HG03378 (cell line): ENCODE data around the gene CPLX3.

Experiments
- ATAC-seq: cut with Tn5 transposase; IDR thresholded peaks from one replicate; pipeline ENCODE4 v1.9.1; 2021; ENCODE audit warnings: mild to moderate bottlenecking, moderate library complexity; ENCODE audit not compliant: unreplicated experiment

Gene CPLX3

GRCh38 chr15:74788042-74788682 lies 38.3 kb upstream of the CPLX3 start:
- ATAC-seq, result no peak

- peak; percentile 28 for ATAC-seq
These were observed 37.7 kb upstream of the CPLX3 start for GRCh38 chr15:74788683-74789151.

DNA sequence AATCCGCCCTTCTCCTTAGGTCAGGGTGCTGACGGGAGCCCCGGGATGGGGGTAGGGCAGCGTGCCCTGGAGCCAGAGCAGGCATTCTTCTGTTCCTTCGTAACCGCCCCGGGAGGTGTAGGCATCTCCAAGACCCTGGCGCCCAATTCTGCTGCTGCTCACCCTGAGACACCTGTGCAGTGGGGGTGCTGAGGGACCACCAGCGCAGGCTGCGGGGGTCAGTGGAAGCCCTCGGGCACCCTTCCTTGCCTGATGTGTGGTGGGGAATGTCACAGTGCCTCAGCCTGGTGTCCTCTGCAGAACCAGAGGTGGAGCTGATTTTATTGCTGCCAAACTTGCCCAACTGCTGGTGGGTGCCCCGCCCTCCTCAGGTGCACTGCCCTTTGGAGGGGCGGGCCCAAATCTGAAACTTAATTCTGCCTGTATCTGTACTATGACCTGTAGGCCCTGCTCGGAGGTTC lies 37.2 kb upstream of the CPLX3 start:
- no peak for ATAC-seq

- ATAC-seq, result no peak
These were observed 36.7 kb upstream of the CPLX3 start for GRCh38 chr15:74789741-74790079.

DNA sequence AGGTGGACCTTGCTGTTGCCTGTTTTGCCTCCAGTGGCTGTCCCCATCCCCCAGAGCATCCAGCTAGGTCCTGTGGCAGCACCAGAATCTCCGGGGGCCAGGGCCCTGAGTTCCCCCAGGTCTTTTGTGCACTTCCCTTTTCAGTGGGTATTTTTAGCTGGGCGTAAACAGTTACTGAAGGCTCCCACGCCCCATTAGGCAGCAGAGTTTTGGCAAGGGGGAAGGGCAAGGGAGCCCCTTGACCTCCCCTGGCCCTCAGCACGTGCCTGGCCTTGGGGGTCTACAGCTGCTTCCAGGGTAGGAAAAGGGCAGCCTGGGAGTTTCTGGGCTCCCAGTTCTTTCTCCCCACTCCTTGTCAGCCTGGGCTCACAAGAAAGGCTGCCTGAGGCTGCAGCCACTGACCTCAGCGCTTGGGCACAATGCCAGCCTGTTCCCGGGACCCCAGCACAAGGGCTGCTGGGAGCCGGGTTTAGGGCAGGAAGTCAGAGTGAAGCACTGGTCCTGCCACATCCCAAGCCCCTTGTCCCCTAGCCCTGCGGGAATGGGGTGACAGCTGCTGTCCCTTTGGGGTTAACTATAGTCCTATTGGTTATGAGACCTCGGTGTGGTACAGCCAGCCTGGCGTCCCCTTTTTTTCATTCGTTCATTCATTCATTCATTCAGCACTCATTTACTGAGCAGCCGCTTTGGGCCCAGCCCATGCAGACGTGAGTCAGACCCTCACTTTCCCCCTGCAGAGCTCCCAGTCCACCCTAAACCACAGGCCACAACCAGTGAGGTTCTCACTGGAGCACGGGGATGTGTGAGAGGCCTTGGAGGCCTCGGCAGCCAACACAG lies 36.1 kb upstream of the CPLX3 start:
- ATAC-seq, result no peak

- ATAC-seq, result no peak
These were observed 35.4 kb upstream of the CPLX3 start for GRCh38 chr15:74791007-74791406.

GRCh38 chr15:74791667-74792066 lies 34.8 kb upstream of the CPLX3 start:
- no peak for ATAC-seq

DNA sequence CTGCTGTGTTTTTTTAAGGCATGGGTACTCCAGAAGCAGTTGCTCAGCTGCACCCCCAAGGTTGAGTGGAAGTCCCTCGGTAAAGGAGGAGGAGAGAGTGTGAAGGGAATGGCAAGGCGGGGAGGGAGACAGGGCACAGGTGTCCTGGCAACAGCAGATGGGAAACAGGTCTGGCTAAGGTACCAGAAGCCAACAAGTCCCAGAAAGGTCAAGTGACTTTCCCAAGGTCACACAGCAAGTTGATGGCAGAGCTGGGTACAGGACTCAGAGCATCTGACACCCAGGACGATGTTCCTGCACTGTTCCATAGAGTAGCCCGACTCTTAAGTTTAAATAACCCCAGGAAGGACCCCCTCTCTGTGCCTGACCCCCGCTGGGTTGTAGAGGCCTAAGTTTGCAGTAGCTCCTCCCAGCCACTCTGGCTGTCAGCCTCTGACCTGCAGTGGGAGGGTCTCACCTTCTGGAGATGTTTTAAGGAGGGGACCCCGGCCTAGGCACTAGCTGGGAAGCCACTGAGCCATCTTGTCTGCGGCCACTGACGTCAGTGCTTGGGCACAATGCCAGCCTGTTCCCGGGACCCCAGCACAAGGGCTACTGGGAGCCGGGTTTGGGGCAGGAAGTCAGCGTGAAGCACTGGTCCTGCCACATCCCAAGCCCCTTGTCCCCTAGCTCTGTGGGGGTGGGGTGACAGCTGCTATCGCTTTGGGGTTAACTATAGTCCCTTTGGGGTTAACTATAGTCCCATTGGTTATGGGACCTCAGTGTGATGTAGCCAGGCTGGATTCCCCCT lies 34.0 kb upstream of the CPLX3 start:
- ATAC-seq, result no peak

- ATAC-seq, result no peak
These were observed 33.0 kb upstream of the CPLX3 start for GRCh38 chr15:74793135-74794028.

- ATAC-seq, result no peak
These were observed 32.0 kb upstream of the CPLX3 start for GRCh38 chr15:74794248-74794969.

DNA sequence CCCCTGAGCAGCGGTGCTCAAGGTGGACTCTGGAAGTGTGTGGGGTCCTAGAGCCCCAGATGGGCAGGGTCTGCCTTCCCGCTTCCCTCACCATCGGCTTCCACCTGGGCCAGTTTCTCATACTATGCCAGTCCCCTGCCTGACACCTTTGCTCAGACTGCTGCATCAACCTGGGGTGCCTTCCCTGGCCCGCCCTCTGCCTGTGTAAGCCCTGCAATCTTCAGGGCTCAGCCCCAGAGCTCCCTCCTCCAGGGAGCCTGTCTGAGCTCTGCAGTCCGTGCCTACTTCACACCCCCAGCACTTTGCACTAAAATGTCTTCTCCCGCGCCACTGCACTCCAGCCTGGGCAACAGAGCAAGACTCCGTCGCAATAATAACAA lies 31.5 kb upstream of the CPLX3 start:
- ATAC-seq, result no peak

DNA sequence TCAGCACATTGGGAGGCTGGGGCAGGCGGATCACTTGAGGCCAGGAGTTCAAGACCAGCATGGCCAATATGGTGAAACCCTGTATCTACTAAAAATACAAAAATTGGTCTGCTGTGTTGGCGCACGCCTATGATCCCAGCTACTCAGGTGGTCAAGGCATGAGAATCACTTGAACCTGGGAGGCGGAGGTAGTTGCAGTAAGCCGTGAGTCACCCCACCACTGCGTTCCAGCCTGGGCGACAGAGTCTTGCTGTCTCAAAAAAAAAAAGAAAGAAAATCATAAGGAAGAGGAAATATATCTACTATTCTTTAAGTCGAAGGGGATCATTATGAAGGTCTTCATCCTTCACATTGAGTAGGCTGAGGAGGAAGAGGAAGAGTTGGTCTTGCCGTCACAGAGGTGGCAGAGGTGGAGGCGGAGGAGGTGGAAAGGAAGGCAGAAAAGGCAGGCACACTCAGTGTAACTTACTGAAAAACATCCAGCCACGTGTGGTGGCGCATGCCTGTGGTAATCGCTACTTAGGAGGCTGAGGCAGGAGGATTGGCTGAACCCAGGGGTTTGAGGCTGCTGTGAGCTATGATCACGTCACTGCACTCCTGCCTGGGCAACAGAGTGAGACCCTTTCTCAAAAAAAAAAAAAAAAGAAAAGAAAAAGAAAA lies 30.3 kb upstream of the CPLX3 start:
- no peak for ATAC-seq

- no peak for ATAC-seq
These were observed 27.8 kb upstream of the CPLX3 start for GRCh38 chr15:74798388-74799254.

- ATAC-seq, result no peak
These were observed 27.1 kb upstream of the CPLX3 start for GRCh38 chr15:74799255-74799855.

- ATAC-seq, result no peak
These were observed 26.4 kb upstream of the CPLX3 start for GRCh38 chr15:74799856-74800558.

DNA sequence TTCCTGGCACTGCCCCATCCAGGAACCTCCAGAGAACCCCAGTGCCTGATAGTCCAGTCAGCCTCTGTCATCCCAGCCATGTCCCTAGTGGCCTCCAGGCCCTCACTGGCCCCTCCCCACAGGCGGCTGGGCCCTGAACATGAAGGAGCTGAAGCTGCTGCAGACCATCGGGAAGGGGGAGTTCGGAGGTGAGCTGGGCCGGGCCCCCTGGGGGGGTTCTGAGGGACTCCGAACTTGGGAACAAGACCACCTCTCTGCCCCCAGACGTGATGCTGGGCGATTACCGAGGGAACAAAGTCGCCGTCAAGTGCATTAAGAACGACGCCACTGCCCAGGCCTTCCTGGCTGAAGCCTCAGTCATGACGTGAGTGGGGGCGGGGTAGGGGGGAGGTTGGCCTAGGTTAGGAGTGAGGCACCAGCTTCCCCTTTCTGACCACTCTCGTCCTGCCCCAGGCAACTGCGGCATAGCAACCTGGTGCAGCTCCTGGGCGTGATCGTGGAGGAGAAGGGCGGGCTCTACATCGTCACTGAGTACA lies 25.8 kb upstream of the CPLX3 start:
- ATAC-seq, result no peak

DNA sequence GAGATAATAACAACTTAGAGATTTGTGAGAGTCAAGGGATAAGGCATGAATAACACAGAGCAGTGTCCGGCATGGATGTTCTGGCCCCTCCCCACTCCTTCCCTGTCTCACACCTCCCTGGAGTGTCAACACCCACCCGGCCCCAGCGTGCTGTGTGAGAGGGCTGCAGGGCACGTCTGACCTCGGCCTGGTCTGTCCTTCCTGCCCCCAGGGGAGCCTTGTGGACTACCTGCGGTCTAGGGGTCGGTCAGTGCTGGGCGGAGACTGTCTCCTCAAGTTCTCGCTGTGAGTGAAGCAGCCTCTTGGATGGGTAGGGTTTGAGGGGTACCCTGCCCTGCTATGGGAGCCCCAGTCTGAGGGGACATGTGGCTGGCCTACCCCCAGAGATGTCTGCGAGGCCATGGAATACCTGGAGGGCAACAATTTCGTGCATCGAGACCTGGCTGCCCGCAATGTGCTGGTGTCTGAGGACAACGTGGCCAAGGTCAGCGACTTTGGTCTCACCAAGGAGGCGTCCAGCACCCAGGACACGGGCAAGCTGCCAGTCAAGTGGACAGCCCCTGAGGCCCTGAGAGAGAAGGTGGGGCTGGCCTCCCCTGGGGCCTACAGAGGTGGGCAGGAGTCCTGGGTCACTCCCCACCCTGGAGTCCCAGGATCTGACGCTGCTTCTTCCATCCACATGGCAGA lies 25.0 kb upstream of the CPLX3 start:
- no peak for ATAC-seq
